BJ (cell line): ENCODE data around the gene PDZD2. TPM values are rescaled to one million over a fixed set of nuclear protein-coding genes. Genes with fewer than 3 reads are reported as not detected.

Experiments used
- CTCF ChIA-PET: fragments of 350-600 bp; formaldehyde crosslinking; extraction: SDS; loops from one replicate; lab custom pipeline; 2021; ENCODE audit warnings: antibody characterized with exemption, inconsistent platforms; lab: Yijun Ruan, JAX
- POLR2A ChIA-PET: fragments of 300-600 bp; sonication (Branson Sonifier 250); formaldehyde crosslinking; extraction: SDS; loops from one replicate; lab custom pipeline; 2021; ENCODE audit warnings: antibody characterized with exemption; lab: Charles Lee
- DNase-seq: peaks from one replicate; pipeline ENCODE4 v3.0.0-alpha.2; 2011; ENCODE audit warnings: low read depth
- H3K27me3 ChIP-seq: 2 replicates; pipeline ENCODE4 v1.6.0; 2011; ENCODE audit warnings: low read length; ENCODE audit not compliant: control insufficient read depth, insufficient read depth
- H3K36me3 ChIP-seq: 2 replicates; pipeline ENCODE4 v1.5.1; 2011; ENCODE audit warnings: low read length; ENCODE audit not compliant: control insufficient read depth, insufficient read depth
- H3K4me3 ChIP-seq: 2 replicates; pipeline ENCODE4 v1.5.1; 2011; ENCODE audit warnings: low read depth, mild to moderate bottlenecking, control low read depth, low read length
- CTCF ChIP-seq: IDR thresholded peaks from 2 replicates; pipeline ENCODE4 v1.5.1; 2011; ENCODE audit warnings: low read depth, mild to moderate bottlenecking, control low read depth, inconsistent platforms, low read length, moderate library complexity; ENCODE audit not compliant: insufficient read depth
- polyA plus RNA-seq: library from polyadenylated mRNA; depleted of rRNA; stranded (reverse); fragments of >200 nt; gene quantifications from 2 replicates; pipeline ENCODE4 v1.2.3, GENCODE V29; 2011

PDZD2 gene
- polyA plus RNA-seq, 1 experiment = 0.06 TPM

- DNase-seq = no peak
- POLR2A ChIA-PET = no interaction called here
- no peaks in the 10 kb centered on the region for H3K27me3 ChIP-seq
- CTCF ChIA-PET = no interaction called here
- no peak overlapping the region for H3K4me3 ChIP-seq
- no peak for TF ChIP-seq CTCF
- no peaks in the 10 kb centered on the region for H3K36me3 ChIP-seq
Measured at GRCh38 chr5:31692561-31693221, 53.8 kb downstream of the PDZD2 start.

GRCh38 chr5:31698673-31699072 is 59.7 kb downstream of the PDZD2 start:
- Histone ChIP-seq H3K27me3 (peaks cover 6% of the 10 kb centered on the region), H3K4me3 (no peak overlapping the region), H3K36me3 (no peaks in the 10 kb centered on the region)
- no peak for DNase-seq
- POLR2A ChIA-PET = no interaction called here
- TF ChIP-seq CTCF = no peak
- CTCF ChIA-PET = no interaction called here

- Histone ChIP-seq H3K27me3 (peaks cover 6% of the 10 kb centered on the region), H3K36me3 (no peaks in the 10 kb centered on the region), H3K4me3 (no peak overlapping the region)
- TF ChIP-seq CTCF = no peak
- ChIA-PET POLR2A (no interaction called here), CTCF (no interaction called here)
- DNase-seq = no peak
Measured at GRCh38 chr5:31701642-31702299, 62.8 kb downstream of the PDZD2 start.

- Histone ChIP-seq H3K4me3 (no peak overlapping the region), H3K27me3 (peaks cover 6% of the 10 kb centered on the region), H3K36me3 (no peaks in the 10 kb centered on the region)
- TF ChIP-seq CTCF = no peak
- CTCF ChIA-PET = no interaction called here
- DNase-seq = no peak
- POLR2A ChIA-PET = no interaction called here
Measured at GRCh38 chr5:31702712-31703111, 63.8 kb downstream of the PDZD2 start.

GRCh38 chr5:31703757-31704156 is 64.8 kb downstream of the PDZD2 start:
- ChIA-PET CTCF (no interaction called here), POLR2A (no interaction called here)
- Histone ChIP-seq H3K4me3 (no peak overlapping the region), H3K36me3 (no peaks in the 10 kb centered on the region), H3K27me3 (peaks cover 6% of the 10 kb centered on the region)
- DNase-seq = no peak
- TF ChIP-seq CTCF = no peak
